ENCODE data around the gene AP3S2. TPM values are rescaled to one million over a fixed set of nuclear protein-coding genes. Genes with fewer than 3 reads are reported as not detected.

The AP3S2 gene
- total and polyA plus RNA-seq, 4 donors, result 16.7 to 33.2 (median 22.8) TPM

DNA sequence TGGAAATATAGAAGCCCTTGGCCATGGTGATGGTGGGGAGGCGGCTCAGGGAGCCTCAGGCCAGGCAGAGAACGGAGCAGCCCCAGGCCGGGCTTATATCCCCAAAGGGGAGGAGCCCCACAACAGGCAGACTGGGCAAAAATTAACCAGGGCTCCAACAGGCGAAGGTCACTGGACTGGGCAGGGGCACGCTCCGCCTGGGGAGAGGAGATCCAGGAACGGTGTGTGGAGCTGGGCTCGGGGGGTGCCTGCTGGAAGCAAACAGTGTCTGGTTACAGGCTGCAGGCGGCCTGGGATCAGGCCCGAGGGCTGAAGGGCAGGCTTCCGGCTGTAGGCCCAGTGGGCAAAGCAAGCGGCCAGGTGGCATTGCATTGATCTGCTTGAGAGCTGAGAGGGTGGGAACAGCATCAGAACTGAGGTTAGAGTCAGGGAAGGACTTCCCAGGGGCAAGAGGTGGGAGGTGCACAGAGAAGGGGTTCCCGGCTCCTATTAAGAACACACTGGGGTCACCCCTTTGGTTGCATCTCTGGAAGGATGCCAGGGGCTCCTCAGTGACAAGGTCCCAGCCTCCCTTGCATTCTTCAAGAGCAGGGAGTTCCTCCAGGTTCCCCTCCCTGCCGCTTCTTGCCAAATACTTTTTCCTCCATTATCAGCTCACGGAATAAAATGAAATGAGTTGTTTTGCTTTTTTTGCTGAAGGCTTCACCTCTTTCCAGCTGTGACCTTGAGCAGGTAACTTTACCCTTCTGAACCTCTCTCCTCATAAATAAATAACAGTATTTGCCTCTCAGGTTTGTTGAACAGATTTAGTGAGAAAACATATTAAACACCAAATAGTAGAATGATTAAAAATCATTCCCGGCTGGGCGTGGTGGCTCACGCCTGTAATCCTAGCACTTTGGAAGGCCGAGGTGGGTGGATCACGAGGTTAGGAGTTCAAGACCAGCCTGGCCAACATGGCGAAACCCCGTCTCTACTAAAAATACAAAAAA lies 86.9 kb downstream of the AP3S2 start:
- 92 to 94% methylated on average over 22 of the region's 22 CpGs for WGBS, 2 donors

DNA sequence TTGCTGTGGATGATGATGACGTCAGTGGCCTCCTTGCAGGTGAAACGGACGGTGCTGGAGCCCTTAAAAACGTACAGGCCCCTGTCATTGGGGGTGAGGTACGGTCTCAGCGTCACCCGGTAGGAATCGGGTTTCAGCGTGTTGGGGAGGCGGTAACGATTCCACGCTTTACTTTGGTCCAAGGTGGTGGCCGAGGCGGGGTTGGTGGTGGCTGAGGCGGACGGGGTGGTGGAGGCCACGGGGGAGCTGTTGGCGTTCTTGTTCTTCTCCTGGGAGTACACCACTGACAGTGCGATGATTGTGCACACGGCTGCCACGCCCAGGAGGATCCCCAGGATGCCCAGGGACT lies 87.6 kb downstream of the AP3S2 start:
- DNase-seq (peak in 1 of 2 donors; percentile 61), ATAC-seq (ENCODE audit: low FRiP score) (no peak)
- intact Hi-C loops (cut with DNase I), result no loop called here
- WGBS, 2 donors, result 87 to 93% methylated on average over 21 of the region's 21 CpGs
- no peaks in the 10 kb centered on the region for H3K4me1 ChIP-seq (ENCODE audit: control insufficient read depth in 1 of 2, insufficient read depth in 2 of 2, low read length in 2 of 2)
- no peak overlapping the region for H3K27ac ChIP-seq (ENCODE audit: low read depth in 1 of 2, low read length in 2 of 2)
- no peak overlapping the region for H3K4me3 ChIP-seq (ENCODE audit: low read length in 2 of 2)
- no peaks in the 10 kb centered on the region for H3K27me3 ChIP-seq (ENCODE audit: control insufficient read depth in 1 of 2, insufficient read depth in 2 of 2, low read length in 1 of 2)
- H3K36me3 ChIP-seq (ENCODE audit: control insufficient read depth in 1 of 2, insufficient read depth in 2 of 2, low read length in 1 of 2), result no peaks in the 10 kb centered on the region
- no peaks in the 10 kb centered on the region for H3K9me3 ChIP-seq (ENCODE audit: control insufficient read depth, low read length)

More for the DNA sequence above, 86.9 kb downstream of the AP3S2 start:
- DNase-seq (peak; percentile 43 to 64), ATAC-seq (ENCODE audit: low FRiP score) (no peak)
- H3K4me1 ChIP-seq (ENCODE audit: control insufficient read depth in 1 of 2, insufficient read depth in 2 of 2, low read length in 2 of 2), result no peaks in the 10 kb centered on the region
- no peaks in the 10 kb centered on the region for H3K9me3 ChIP-seq (ENCODE audit: control insufficient read depth, low read length)
- intact Hi-C loops (cut with DNase I), result no loop called here
- H3K27ac ChIP-seq (ENCODE audit: low read depth in 1 of 2, low read length in 2 of 2), result no peak overlapping the region
- no peak overlapping the region for H3K4me3 ChIP-seq (ENCODE audit: low read length in 2 of 2)
- H3K27me3 ChIP-seq (ENCODE audit: control insufficient read depth in 1 of 2, insufficient read depth in 2 of 2, low read length in 1 of 2), result no peaks in the 10 kb centered on the region
- no peaks in the 10 kb centered on the region for H3K36me3 ChIP-seq (ENCODE audit: control insufficient read depth in 1 of 2, insufficient read depth in 2 of 2, low read length in 1 of 2)

- DNase-seq, result peak in 1 of 2 donors; percentile 56
- no peak for ATAC-seq (ENCODE audit: low FRiP score)
- no peak overlapping the region for H3K4me3 ChIP-seq (ENCODE audit: low read length in 2 of 2)
- no peaks in the 10 kb centered on the region for H3K9me3 ChIP-seq (ENCODE audit: control insufficient read depth, low read length)
- no peaks in the 10 kb centered on the region for H3K36me3 ChIP-seq (ENCODE audit: control insufficient read depth in 1 of 2, insufficient read depth in 2 of 2, low read length in 1 of 2)
- no peaks in the 10 kb centered on the region for H3K27me3 ChIP-seq (ENCODE audit: control insufficient read depth in 1 of 2, insufficient read depth in 2 of 2, low read length in 1 of 2)
- intact Hi-C loops (cut with DNase I), result no loop called here
- 89 to 93% methylated on average over 28 to 29 of the region's 29 CpGs for WGBS, 2 donors
- no peaks in the 10 kb centered on the region for H3K4me1 ChIP-seq (ENCODE audit: control insufficient read depth in 1 of 2, insufficient read depth in 2 of 2, low read length in 2 of 2)
- no peak overlapping the region for H3K27ac ChIP-seq (ENCODE audit: low read depth in 1 of 2, low read length in 2 of 2)
Observed at GRCh38 chr15:89805241-89806209, 88.3 kb downstream of the AP3S2 start.

DNA sequence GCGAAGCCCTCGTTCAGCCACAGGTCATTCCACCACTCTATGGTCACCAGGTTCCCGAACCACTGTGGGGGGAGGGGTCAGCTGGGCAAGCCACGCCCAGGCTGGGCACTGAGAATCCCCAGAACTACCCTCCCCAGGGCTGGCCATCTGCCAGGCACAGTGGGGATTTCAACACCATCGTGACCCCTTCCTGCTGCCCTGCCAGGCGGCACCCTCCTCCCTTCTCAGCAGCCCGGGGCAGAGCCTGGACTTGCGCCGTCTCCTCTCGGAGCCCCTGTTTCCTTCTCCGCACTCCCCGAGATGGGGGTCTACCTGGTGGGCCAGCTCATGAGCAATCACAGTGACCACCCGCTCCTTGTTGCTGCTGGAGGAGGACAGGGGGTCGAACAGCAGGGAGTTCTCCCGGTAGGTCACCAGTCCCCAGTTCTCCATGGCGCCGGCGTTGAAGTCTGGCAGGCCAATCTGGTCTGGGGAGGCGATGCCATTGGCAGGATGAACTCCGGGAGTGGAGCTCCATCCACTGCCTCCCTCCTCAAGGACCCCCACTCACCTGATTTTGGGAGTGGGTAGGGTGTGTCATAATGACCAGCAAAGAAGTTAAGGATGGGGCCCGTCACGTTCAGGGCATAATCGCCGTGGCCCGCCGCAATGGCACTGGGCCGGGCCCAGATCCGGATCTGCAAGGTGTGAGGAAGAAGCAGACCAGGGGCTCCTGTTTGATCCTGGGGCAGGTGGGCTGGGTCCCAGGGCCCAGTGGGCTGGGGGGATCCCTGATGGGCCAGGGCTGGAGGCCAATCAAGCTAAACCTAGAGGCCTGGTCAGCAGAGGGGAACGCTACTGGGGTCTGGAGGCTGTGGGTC lies 89.6 kb downstream of the AP3S2 start:
- ATAC-seq (ENCODE audit: low FRiP score), result no peak
- H3K4me3 ChIP-seq (ENCODE audit: low read length in 2 of 2), result no peak overlapping the region
- peak; percentile 54 to 77 for DNase-seq
- intact Hi-C loops (cut with DNase I), result no loop called here
- no peaks in the 10 kb centered on the region for H3K27me3 ChIP-seq (ENCODE audit: control insufficient read depth in 1 of 2, insufficient read depth in 2 of 2, low read length in 1 of 2)
- 91 to 94% methylated on average over 29 of the region's 29 CpGs for WGBS, 2 donors
- H3K27ac ChIP-seq (ENCODE audit: low read depth in 1 of 2, low read length in 2 of 2), result no peak overlapping the region
- H3K9me3 ChIP-seq (ENCODE audit: control insufficient read depth, low read length), result no peaks in the 10 kb centered on the region
- no peaks in the 10 kb centered on the region for H3K36me3 ChIP-seq (ENCODE audit: control insufficient read depth in 1 of 2, insufficient read depth in 2 of 2, low read length in 1 of 2)
- no peaks in the 10 kb centered on the region for H3K4me1 ChIP-seq (ENCODE audit: control insufficient read depth in 1 of 2, insufficient read depth in 2 of 2, low read length in 2 of 2)

DNA sequence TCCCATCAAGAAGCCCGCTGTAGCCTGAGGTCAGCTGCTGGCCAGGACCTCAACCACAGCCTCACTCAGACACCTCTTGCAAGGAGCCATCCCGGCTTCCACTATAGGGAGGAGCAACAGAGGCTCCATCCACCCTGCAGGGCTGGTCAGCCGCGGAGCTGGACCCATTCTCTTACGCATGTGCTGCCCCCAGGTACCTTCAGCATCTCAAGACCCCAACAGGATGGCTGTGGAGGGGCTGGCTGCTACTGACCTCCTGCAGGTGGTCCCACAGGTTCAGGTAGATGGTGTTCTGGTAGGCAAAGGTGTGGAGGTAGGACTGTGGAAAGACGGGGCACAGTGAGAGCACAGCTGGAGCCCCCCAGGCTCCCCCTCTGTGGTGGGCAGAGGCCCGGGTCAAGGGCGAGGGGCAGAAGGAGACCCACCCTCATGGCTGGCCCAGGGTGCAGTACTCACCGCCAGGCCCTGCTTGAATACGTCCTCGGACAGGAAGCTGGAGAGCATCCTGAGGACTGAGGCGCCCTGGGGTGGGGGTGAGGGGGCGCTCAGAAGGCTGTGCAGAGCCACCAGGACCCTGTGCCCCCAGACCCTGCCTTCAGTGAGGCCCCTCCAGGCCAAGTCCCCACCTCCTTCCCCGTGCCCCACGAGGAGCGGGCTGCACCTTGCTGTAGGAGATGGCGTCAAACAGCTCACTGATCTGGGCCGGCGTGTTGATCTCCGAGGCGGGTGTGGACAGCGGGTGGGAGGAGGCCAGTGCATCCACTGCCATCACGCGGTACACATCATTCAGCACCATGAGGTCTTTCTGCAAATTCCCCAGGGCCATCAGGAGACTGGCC lies 90.6 kb downstream of the AP3S2 start:
- no peaks in the 10 kb centered on the region for H3K27me3 ChIP-seq (ENCODE audit: control insufficient read depth in 1 of 2, insufficient read depth in 2 of 2, low read length in 1 of 2)
- WGBS, 2 donors, result 96% methylated on average over 21 to 24 of the region's 24 CpGs
- H3K4me1 ChIP-seq (ENCODE audit: control insufficient read depth in 1 of 2, insufficient read depth in 2 of 2, low read length in 2 of 2), result no peaks in the 10 kb centered on the region
- no peak overlapping the region for H3K27ac ChIP-seq (ENCODE audit: low read depth in 1 of 2, low read length in 2 of 2)
- no peaks in the 10 kb centered on the region for H3K36me3 ChIP-seq (ENCODE audit: control insufficient read depth in 1 of 2, insufficient read depth in 2 of 2, low read length in 1 of 2)
- no peak overlapping the region for H3K4me3 ChIP-seq (ENCODE audit: low read length in 2 of 2)
- no peaks in the 10 kb centered on the region for H3K9me3 ChIP-seq (ENCODE audit: control insufficient read depth, low read length)
- DNase-seq, result peak; percentile 44 to 72
- no peak for ATAC-seq (ENCODE audit: low FRiP score)
- intact Hi-C loops (cut with DNase I), result no loop called here

- 82 to 88% methylated on average over 16 of the region's 16 CpGs for WGBS, 2 donors
Observed at GRCh38 chr15:89802231-89802928, 91.4 kb downstream of the AP3S2 start.

GRCh38 chr15:89801471-89802195 lies 92.2 kb downstream of the AP3S2 start:
- DNase-seq (peak; percentile 38 to 57), ATAC-seq (ENCODE audit: low FRiP score) (no peak)
- Histone ChIP-seq H3K27me3 (ENCODE audit: control insufficient read depth in 1 of 2, insufficient read depth in 2 of 2, low read length in 1 of 2) (no peaks in the 10 kb centered on the region), H3K9me3 (ENCODE audit: control insufficient read depth, low read length) (no peaks in the 10 kb centered on the region), H3K36me3 (ENCODE audit: control insufficient read depth in 1 of 2, insufficient read depth in 2 of 2, low read length in 1 of 2) (no peaks in the 10 kb centered on the region), H3K27ac (ENCODE audit: low read depth in 1 of 2, low read length in 2 of 2) (no peak overlapping the region), H3K4me1 (ENCODE audit: control insufficient read depth in 1 of 2, insufficient read depth in 2 of 2, low read length in 2 of 2) (no peaks in the 10 kb centered on the region), H3K4me3 (ENCODE audit: low read length in 2 of 2) (no peak overlapping the region)
- intact Hi-C loops (cut with DNase I), result no loop called here
- 88 to 91% methylated on average over 21 of the region's 21 CpGs for WGBS, 2 donors

More at GRCh38 chr15:89802231-89802928, 91.4 kb downstream of the AP3S2 start:
- H3K27ac ChIP-seq (ENCODE audit: low read depth in 1 of 2, low read length in 2 of 2), result no peak overlapping the region
- intact Hi-C loops (cut with DNase I), result no loop called here
- H3K4me3 ChIP-seq (ENCODE audit: low read length in 2 of 2), result no peak overlapping the region
- no peaks in the 10 kb centered on the region for H3K36me3 ChIP-seq (ENCODE audit: control insufficient read depth in 1 of 2, insufficient read depth in 2 of 2, low read length in 1 of 2)
- no peak for ATAC-seq (ENCODE audit: low FRiP score)
- H3K9me3 ChIP-seq (ENCODE audit: control insufficient read depth, low read length), result no peaks in the 10 kb centered on the region
- no peaks in the 10 kb centered on the region for H3K27me3 ChIP-seq (ENCODE audit: control insufficient read depth in 1 of 2, insufficient read depth in 2 of 2, low read length in 1 of 2)
- DNase-seq, result peak in 1 of 2 donors; percentile 65
- H3K4me1 ChIP-seq (ENCODE audit: control insufficient read depth in 1 of 2, insufficient read depth in 2 of 2, low read length in 2 of 2), result no peaks in the 10 kb centered on the region

Measured in aorta (tissue), 5 donors.